GM12801 (cell line): ENCODE data around the gene ADO.

ENCODE experiments used
- TF ChIP-seq, protein P1 (sequence below): IDR thresholded peaks from one replicate; pipeline ENCODE4 v1.5.1; 2011; ENCODE audit warnings: control low read depth; ENCODE audit not compliant: insufficient read length; ENCODE audit errors: extremely low read depth

The ADO gene

DNA sequence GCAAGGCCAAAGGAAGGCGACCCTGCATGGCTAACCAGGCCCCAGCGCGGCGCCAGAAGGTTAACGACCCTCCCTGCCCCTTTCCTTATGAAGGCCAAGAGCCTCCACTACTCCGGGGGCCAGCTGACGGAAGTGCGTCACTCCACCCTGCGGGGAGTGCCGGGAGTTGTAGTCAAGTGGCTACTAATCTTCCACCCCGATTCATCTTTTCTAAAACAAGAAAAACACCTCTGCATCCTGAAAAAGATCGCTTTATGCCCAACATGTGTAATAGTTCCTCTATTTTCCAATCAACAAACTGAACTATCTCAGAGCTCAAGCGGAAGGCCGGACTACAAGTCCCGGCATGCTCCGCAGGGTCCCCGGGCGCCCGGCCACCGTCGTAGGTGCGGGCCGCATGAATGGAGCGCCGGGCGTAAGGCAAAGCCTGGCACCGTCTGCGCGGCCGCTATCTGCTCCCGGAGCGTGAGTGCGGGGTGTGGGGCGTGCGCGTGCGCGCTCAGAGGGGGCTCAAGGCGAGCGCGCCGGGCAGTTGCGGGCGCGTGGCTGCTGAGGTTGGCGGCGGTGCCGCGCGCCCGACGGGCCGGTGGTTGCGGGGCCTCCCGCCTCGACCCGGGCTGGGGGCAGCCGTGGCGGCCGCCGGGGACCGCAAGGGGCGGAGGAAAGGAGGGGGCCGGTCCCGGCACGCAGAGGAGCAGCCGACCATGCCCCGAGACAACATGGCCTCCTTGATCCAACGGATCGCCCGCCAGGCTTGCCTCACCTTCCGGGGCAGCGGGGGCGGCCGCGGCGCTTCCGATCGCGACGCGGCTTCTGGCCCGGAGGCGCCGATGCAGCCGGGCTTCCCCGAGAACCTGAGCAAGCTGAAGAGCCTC lies at the start of gene ADO:
TSS of gene ADO (plus strand) at position 365 of the 875 bp plus-strand sequence. CDS start at position 705, 340 bp downstream.
- TF ChIP-seq, protein P1, sequence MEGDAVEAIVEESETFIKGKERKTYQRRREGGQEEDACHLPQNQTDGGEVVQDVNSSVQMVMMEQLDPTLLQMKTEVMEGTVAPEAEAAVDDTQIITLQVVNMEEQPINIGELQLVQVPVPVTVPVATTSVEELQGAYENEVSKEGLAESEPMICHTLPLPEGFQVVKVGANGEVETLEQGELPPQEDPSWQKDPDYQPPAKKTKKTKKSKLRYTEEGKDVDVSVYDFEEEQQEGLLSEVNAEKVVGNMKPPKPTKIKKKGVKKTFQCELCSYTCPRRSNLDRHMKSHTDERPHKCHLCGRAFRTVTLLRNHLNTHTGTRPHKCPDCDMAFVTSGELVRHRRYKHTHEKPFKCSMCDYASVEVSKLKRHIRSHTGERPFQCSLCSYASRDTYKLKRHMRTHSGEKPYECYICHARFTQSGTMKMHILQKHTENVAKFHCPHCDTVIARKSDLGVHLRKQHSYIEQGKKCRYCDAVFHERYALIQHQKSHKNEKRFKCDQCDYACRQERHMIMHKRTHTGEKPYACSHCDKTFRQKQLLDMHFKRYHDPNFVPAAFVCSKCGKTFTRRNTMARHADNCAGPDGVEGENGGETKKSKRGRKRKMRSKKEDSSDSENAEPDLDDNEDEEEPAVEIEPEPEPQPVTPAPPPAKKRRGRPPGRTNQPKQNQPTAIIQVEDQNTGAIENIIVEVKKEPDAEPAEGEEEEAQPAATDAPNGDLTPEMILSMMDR, result no peak

DNA sequence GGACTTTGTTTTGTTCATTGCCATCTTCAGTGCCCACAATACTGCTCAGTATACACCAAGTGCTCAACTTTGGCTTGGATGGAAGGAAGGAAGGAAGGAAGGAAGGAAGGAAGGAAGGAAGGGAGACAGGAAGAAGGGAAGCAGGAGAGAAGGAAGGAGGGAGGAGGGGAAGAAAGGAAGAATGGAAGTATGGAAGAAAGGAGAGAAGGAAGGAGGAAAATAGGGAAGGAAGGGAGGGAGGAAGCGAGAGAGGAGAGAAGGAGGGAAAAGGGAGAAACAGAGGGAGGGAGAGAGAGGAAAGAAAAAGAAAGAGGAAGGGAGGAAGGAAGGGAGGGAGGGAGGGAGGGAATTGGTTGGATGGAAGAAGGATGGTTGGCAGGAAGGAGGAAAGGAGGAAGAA lies 49.6 kb upstream of the ADO start:
- TF ChIP-seq, protein P1, result no peak

DNA sequence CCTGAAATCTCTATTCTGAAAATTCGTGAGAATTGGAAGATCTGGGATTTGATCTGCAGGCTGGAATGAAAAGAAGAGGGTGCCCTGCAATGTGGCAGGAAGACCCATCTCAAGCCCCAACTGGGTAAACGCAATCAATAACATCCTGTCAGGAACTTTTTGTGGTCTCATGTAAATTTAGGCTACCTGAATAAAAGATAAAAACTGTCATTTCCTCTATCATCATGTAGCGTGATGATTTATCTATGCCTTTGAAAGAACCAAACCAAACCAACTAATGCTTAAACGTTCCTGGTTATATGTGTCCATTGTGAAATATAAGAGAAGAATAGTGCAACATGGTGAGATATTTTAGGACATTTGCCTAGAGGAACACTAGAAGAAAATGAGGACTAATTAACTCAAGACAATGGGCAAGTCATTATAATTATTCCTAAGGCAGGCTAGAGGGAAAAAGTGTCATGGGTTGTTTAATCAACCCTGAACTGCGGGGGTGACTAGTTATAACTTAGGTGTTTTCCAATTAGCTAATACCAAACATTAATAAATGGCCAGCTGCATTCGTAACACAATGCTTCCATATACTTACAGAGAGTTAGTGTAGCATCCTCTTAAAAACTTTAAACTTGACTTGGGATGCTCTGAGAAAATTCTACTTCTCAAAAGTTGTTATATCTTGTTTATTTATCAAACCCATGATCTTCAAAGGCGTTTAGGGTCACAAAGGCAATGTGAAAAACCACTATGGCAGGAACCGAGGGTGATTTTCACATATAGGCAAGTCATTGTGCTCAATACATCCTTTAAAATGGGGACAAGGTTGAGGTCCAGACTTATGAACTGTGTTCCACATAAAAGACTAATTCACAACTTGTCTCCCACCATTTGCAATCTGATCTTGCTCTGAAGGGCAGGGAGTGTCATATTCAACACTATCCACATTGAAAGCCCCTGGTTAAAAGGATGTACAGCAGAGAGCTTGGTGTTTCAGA lies 48.6 kb upstream of the ADO start:
- TF ChIP-seq, protein P1, result no peak

DNA sequence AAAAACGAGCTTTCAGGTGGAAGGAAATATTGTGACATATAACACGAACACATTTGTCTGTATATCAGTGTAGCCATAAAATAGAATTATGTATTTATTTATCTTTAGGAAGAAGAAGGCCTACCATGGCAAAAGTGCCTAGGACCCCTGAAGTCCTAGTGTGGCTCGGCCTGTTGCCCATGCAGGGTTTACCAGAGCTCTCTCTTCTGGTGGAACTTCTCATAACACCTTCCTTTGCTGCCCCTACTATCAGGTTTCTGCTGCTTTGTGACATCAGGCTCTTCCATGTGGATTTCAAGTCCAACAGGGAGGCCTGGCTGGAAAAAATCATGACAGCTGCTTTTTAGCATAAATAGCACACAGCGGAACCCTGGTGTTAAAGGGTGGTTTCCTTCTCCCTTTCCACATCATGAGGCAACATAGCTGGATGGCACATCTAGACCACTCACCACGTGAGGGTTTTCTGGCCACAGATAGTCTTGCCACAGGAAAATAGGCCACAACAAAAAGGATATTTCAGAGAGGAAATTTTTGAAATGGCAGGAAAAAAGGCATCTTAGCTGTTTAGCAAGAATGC lies 44.8 kb upstream of the ADO start:
- TF ChIP-seq, protein P1, result no peak

DNA sequence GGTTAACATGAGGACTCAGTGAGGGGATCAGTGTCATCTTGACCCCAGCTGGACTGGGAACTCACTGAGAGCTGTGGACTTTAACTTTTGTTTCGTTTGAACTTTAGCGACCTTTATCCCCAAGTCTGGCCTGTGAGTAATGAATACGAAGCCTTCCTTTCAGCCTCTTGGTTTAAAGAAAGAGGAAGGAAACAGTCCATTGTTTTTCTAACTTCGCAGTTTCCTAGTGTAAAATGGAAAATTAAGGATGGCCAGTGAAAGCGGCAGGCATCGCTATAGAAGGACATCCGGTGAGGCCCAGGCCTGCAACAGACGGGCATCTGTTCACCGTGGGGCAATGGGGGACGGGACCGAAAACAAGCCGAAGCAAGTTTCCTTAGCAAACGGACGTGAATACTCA lies 44.1 kb upstream of the ADO start:
- TF ChIP-seq, protein P1, result no peak

DNA sequence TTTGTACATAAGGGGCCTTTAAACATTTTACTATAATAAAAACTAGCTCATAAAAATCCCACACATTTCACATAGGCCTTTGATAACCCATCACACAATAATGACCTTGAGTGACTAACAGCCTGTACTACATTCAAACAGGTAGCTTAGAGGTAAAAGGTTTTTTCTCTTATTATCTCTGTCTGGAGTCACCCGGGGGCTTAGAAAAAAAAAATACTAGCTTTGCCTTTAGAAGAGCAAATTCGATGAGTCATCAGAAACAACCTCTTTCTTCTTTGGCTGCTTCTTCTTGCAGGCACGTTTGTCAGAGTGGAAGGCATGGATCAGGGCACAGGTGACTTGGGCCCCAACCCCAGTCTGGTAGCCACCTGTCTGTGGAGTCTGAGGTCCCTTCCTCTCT lies 43.4 kb upstream of the ADO start:
- TF ChIP-seq, protein P1, result no peak

DNA sequence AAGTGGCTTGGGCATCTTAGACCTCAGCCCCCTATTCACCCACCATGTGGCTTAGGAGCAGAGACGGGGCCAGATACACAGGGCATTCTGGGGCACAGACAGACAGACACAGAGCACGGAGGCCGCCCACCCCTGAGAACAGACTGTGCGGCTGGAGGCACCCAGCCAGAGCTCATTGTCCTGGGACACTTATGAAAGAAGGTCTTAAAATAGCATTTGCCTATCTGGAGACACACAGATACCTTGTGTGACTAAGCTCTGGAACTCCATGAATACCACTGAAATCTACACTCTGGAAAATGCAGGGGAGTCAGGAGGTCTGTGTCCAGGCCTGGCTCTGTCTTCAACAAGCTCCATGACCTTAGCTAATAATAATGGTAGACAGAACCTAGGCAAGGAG lies 41.4 kb upstream of the ADO start:
- TF ChIP-seq, protein P1, result no peak
